Calu3 (cell line): ENCODE data around the gene CNTNAP2. TPM values are rescaled to one million over a fixed set of nuclear protein-coding genes. Genes with fewer than 3 reads are reported as not detected.

Experiments used
- BruUV-seq: library from RNA; stranded (reverse); fragments of 400-500 nt; replicated peaks from 2 replicates; lab custom pipeline; 2021; lab: Mats Ljungman, UMichigan
- CTCF ChIA-PET: fragments of 300-600 bp; sonication (Branson Sonifier 250); formaldehyde crosslinking; loops from one replicate; lab custom pipeline; 2022; ENCODE audit warnings: antibody characterized with exemption; lab: Charles Lee
- DNase-seq: peaks from one replicate; pipeline ENCODE4 v3.0.0; 2022
- H3K27ac Mint-ChIP-seq: one replicate; pipeline ENCODE4 v1.8.0; 2022; ENCODE audit warnings: mixed read lengths; ENCODE audit not compliant: unreplicated experiment
- H3K27me3 Mint-ChIP-seq: one replicate; pipeline ENCODE4 v1.8.0; 2022; ENCODE audit warnings: mixed read lengths; ENCODE audit not compliant: unreplicated experiment
- H3K36me3 Mint-ChIP-seq: one replicate; pipeline ENCODE4 v1.8.0; 2022; ENCODE audit warnings: mild to moderate bottlenecking, moderate library complexity, mixed read lengths; ENCODE audit not compliant: insufficient read depth, unreplicated experiment
- H3K4me1 Mint-ChIP-seq: one replicate; pipeline ENCODE4 v1.8.0; 2022; ENCODE audit warnings: mild to moderate bottlenecking, low read depth, mixed read lengths; ENCODE audit not compliant: unreplicated experiment
- H3K4me3 Mint-ChIP-seq: one replicate; pipeline ENCODE4 v1.8.0; 2022; ENCODE audit warnings: mild to moderate bottlenecking, low read depth, moderate library complexity, mixed read lengths; ENCODE audit not compliant: unreplicated experiment
- H3K9me3 Mint-ChIP-seq: one replicate; pipeline ENCODE4 v1.8.0; 2022; ENCODE audit warnings: low read depth, mixed read lengths; ENCODE audit not compliant: unreplicated experiment
- intact Hi-C: fragments of 100-400 bp; cut with micrococcal nuclease; formaldehyde crosslinking; loops from one replicate; pipeline ENCODE4 v1.10.0; 2022; ENCODE audit not compliant: unreplicated experiment
- total RNA-seq: library from RNA; stranded (reverse); gene quantifications from 2 replicates; pipeline ENCODE4 v1.2.3, GENCODE V29; 2022
- TF ChIP-seq, protein P1 (sequence below): fragments of 200-600 bp; IDR thresholded peaks from one replicate; pipeline ENCODE4 v1.8.0; 2022; ENCODE audit warnings: antibody characterized with exemption; ENCODE audit not compliant: unreplicated experiment

CNTNAP2 gene
- total RNA-seq, 1 experiment from 2014 or later: 1.1 TPM

GRCh38 chr7:147742301-147742700 lies 1625.7 kb downstream of the CNTNAP2 start:
- Mint-ChIP-seq H3K4me1 (no peaks in the 10 kb centered on the region), H3K9me3 (peaks cover 29% of the 10 kb centered on the region), H3K4me3 (no peak overlapping the region), H3K27ac (no peak overlapping the region), H3K27me3 (no peaks in the 10 kb centered on the region), H3K36me3 (peaks cover 5% of the 10 kb centered on the region)
- CTCF ChIA-PET: no interaction called here
- BruUV-seq: no TSS peak
- intact Hi-C loops: no loop called here
- DNase-seq: no peak
- TF ChIP-seq, protein P1, sequence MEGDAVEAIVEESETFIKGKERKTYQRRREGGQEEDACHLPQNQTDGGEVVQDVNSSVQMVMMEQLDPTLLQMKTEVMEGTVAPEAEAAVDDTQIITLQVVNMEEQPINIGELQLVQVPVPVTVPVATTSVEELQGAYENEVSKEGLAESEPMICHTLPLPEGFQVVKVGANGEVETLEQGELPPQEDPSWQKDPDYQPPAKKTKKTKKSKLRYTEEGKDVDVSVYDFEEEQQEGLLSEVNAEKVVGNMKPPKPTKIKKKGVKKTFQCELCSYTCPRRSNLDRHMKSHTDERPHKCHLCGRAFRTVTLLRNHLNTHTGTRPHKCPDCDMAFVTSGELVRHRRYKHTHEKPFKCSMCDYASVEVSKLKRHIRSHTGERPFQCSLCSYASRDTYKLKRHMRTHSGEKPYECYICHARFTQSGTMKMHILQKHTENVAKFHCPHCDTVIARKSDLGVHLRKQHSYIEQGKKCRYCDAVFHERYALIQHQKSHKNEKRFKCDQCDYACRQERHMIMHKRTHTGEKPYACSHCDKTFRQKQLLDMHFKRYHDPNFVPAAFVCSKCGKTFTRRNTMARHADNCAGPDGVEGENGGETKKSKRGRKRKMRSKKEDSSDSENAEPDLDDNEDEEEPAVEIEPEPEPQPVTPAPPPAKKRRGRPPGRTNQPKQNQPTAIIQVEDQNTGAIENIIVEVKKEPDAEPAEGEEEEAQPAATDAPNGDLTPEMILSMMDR: no peak

GRCh38 chr7:147756300-147756699 lies 1639.7 kb downstream of the CNTNAP2 start:
- TF ChIP-seq, protein P1: no peak
- Mint-ChIP-seq H3K36me3 (no peaks in the 10 kb centered on the region), H3K4me1 (no peaks in the 10 kb centered on the region)

DNA sequence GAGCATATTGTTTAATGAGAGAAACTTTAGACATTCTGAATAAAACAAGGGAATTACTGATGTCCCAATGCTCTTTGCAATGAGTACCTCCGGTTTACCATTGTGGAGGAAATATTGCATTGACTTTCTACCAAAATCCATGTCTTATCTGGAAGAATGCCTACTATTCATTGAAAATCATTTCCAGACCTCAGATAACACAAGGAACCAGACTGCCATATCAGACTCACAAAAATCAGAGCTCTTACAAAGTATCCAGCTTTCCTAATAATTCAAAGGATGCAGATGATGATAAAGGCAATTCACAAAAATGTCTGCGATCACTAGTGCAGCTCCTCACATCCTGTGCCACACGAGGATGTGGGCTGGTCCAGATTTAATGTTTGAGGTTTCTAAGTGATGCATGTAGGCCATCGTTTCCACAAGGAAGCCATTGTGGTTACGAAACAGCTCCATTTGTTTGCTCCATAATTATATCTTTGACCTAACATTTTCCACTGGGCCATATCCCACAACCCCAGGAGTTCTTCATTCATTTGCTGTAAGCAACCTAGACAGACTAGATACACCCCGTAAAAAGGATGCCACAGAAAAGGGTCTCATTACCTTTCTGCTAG lies 1642.8 kb downstream of the CNTNAP2 start:
- H3K27me3 Mint-ChIP-seq: no peaks in the 10 kb centered on the region
- peaks cover 15% of the 10 kb centered on the region for H3K9me3 Mint-ChIP-seq
- no TSS peak for BruUV-seq
- H3K27ac Mint-ChIP-seq: no peak overlapping the region
- intact Hi-C loops: no loop called here
- no peaks in the 10 kb centered on the region for H3K36me3 Mint-ChIP-seq
- DNase-seq: no peak
- H3K4me3 Mint-ChIP-seq: no peak overlapping the region
- CTCF ChIA-PET: no interaction called here
- H3K4me1 Mint-ChIP-seq: no peaks in the 10 kb centered on the region
- TF ChIP-seq, protein P1: no peak

More at GRCh38 chr7:147756300-147756699, 1639.7 kb downstream of the CNTNAP2 start:
- H3K4me3 Mint-ChIP-seq: no peak overlapping the region
- CTCF ChIA-PET: no interaction called here
- H3K27ac Mint-ChIP-seq: no peak overlapping the region
- intact Hi-C loops: no loop called here
- no peak for DNase-seq
- no peaks in the 10 kb centered on the region for H3K27me3 Mint-ChIP-seq
- peaks cover 8% of the 10 kb centered on the region for H3K9me3 Mint-ChIP-seq
- no TSS peak for BruUV-seq

DNA sequence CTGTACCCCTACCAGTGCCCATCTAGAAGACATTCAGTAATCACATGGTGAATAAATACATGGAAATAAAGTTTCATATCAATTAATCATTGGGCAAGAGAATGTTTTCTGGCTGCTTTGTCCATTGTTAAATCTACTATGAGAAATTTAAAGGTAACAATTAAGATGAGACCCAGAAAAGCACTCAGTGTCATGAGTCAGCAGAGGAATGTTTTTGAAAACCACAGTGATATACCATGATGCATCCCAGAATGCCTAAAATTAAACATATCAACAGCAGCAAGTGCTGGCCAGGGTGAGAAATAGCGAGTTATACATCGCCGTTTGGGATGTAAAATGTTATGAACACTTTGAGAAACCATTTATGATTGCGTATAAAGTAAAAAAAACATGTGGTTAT lies 1648.7 kb downstream of the CNTNAP2 start:
- DNase-seq: no peak
- Mint-ChIP-seq H3K27ac (no peak overlapping the region), H3K4me1 (no peaks in the 10 kb centered on the region), H3K4me3 (no peak overlapping the region), H3K27me3 (no peaks in the 10 kb centered on the region), H3K36me3 (no peaks in the 10 kb centered on the region), H3K9me3 (peaks cover 18% of the 10 kb centered on the region)
- BruUV-seq: no TSS peak
- intact Hi-C loops: no loop called here
- CTCF ChIA-PET: no interaction called here
- TF ChIP-seq, protein P1: no peak
